Heart left ventricle (tissue), 16 donors: ENCODE results near the gene MIXL1. TPM values are rescaled to one million over a fixed set of nuclear protein-coding genes. Genes with fewer than 3 reads are reported as not detected.
A peak's percentile ranks its signal among the peaks of the same experiment; 100 is the strongest.
"Not testable (repeated sequence)": the region's sequence is repeated elsewhere in the genome, so short reads cannot be mapped to it uniquely, and the experiment has no call there.

Source experiments
- ATAC-seq, 4 donors: fragments of 200-7000 bp; cut with Tn5 transposase; one replicate each; pipeline ENCODE4 v1.9.1; 2020 to 2022; ENCODE audit warnings: moderate library complexity in 4 of 4, mild to moderate bottlenecking in 3 of 4, moderate number of reproducible peaks in 1 of 4
- DNase-seq, 5 donors: peaks; one replicate each; pipeline ENCODE4 v3.0.0-alpha.2; 2020
- H3K27ac ChIP-seq, 12 donors: fragments of 200-600 bp; sonication (generic) in 4 of 12; one replicate each; pipeline versions ENCODE4 v1.5.0 to v1.8.0; 2016 to 2022; ENCODE audit warnings: mild to moderate bottlenecking in 2 of 12
- H3K27me3 ChIP-seq, 9 donors: fragments of 200-600 bp; sonication (generic) in 2 of 9; one replicate each; pipeline versions ENCODE4 v1.5.1 to v1.8.0; 2016 to 2022; ENCODE audit warnings: mild to moderate bottlenecking in 3 of 9
- H3K36me3 ChIP-seq, 9 donors: fragments of 200-600 bp; sonication (generic) in 2 of 9; one replicate each; pipeline versions ENCODE4 v1.5.0 to v1.8.0; 2018 to 2022; ENCODE audit warnings: mild to moderate bottlenecking in 2 of 9
- H3K4me1 ChIP-seq, 12 donors: fragments of 200-600 bp; sonication (generic) in 4 of 12; one replicate each; pipeline versions ENCODE4 v1.5.0 to v1.8.0; 2016 to 2022; ENCODE audit warnings: mild to moderate bottlenecking in 3 of 12
- H3K4me3 ChIP-seq, 12 donors: fragments of 200-600 bp; sonication (generic) in 4 of 12; one replicate each; pipeline versions ENCODE4 v1.5.0 to v1.8.0; 2017 to 2022; ENCODE audit warnings: mild to moderate bottlenecking in 9 of 12, moderate library complexity in 4 of 12
- H3K9me3 ChIP-seq, 12 donors: fragments of 200-600 bp; sonication (generic) in 4 of 12; one replicate each; pipeline versions ENCODE4 v1.5.0 to v1.8.0; 2016 to 2022; ENCODE audit warnings: mild to moderate bottlenecking in 1 of 12
- CTCF ChIP-seq, 12 donors: fragments of 200-600 bp; sonication (generic) in 4 of 12; IDR thresholded peaks; one replicate each; pipeline versions ENCODE4 v1.5.0 to v1.8.0; 2018 to 2022; ENCODE audit warnings: antibody characterized with exemption in 12 of 12, mild to moderate bottlenecking in 5 of 12
- POLR2A ChIP-seq, 2 donors: fragments of 450-650 bp; IDR thresholded peaks; one replicate each; pipeline ENCODE4 v1.6.1; 2017; ENCODE audit warnings: antibody characterized with exemption in 2 of 2, mild to moderate bottlenecking in 2 of 2, moderate library complexity in 2 of 2
- WGBS, 4 donors: extraction: QIAGEN DNeasy Blood & Tissue Kit in 2 of 4; methylation state at CpG; one replicate each; pipeline versions ENCODE4 v1.1.5 to v1.1.7; 2013 to 2018; 5-methylcytosine and 5-hydroxymethylcytosine counted together
- intact Hi-C, 10 donors: fragments of 100-400 bp; cut with DNase I; formaldehyde crosslinking; loops; one replicate each; pipeline versions ENCODE4 v1.11.1 to v1.14.2; 2022
- polyA plus RNA-seq, 2 donors: library from polyadenylated mRNA; stranded (reverse); fragments of 200-250 nt; gene quantifications; one replicate each; pipeline ENCODE4 v1.2.3, GENCODE V29; 2013
- total RNA-seq, 9 donors: library from RNA; depleted of rRNA in 2 of 9; stranded (reverse); fragments of >200 nt in 2 of 9; fragmentation: NEBNext Ultra II Directional in 3 of 9; extraction: Animal tissue kit (Norgen Biotek cat#: 25700) in 3 of 9; gene quantifications; one replicate each; pipeline versions ENCODE4 v1.1.0 to v1.2.4, GENCODE V29; 2016 to 2023
- donor health status: ischemic (EF 13 %, LVEDD 7.1; RV severe dilation, severe dysfunction).
- donor health status: healthy with polysubstance abuse.
- donor health status: DM: no; HTN: yes; CAD: no.
- donor health status: DM: no; HTN: no; CAD: no.
- donor health status: ischemic (EF 25% LVEDD 6.9; RV normal size, moderate dysfunction).
- donor health status: ischemic (EF 25% LVEDD 5.7; RV mildly dilated, moderate dysfunction).
- donor health status: healthy.
- donor health status: DM: yes; HTN: yes; CAD: no.
- donor health status: ischemic (EF 35%, LVEDD 5.7; RV mildly dilated, moderate dysfunction).
- donor health status: nonischemic (EF 11% LVEDD 7.7; RV severe dilation, severe dysfunction).
- donor health status: DM: yes; HTN: yes; CAD: no.
- donor health status: PGD.
- donor health status: ischemic (EF 29% LVEDD 5.4; RV normal size, mild dysfunction).
- donor health status: nonischemic (EF 23%, LVEDD 6.1; RV moderate dilation, normal function).

MIXL1 gene
- total and polyA plus RNA-seq, 11 donors = 0.06 to 0.84 (median 0.32) TPM; not detected in 8

DNA sequence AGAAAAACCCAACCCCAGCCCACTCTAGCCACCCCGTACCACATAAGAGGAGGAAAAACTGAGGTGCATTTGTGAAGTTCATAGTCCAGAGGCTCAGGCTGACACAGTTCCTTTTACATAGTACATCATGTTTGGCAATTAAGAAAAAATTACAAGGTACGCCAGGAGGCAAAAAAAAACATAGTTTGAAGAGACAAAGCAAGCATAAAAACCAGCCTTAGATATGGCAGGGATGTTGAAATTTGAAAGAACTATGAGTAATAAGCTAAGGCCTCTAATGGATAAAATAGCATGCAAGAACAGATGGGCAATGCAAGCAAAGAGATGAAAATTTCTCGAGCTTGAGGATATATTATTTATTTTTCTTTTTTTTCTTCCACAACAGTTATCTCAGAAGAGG, 31.9 kb downstream of the MIXL1 start:
- ATAC-seq (no peak), DNase-seq (no peak)
- 85 to 92% (median 86%) methylated on average over 3 of the region's 3 CpGs for WGBS, 4 donors
- peaks cover 0 to 34% (median 6%) of the 10 kb centered on the region in 9 donors for H3K36me3 ChIP-seq
- H3K4me1 ChIP-seq = no peaks in the 10 kb centered on the region
- intact Hi-C loops = no loop called here
- no peak for TF ChIP-seq POLR2A (IDR thresholded peaks at IDR 0.05)
- no peak for TF ChIP-seq CTCF (IDR thresholded peaks at IDR 0.05)
- no peak overlapping the region for H3K27ac ChIP-seq
- H3K9me3 ChIP-seq = peaks cover 0 to 16% (median 10%) of the 10 kb centered on the region in 12 donors
- no peaks in the 10 kb centered on the region for H3K27me3 ChIP-seq
- no peak overlapping the region for H3K4me3 ChIP-seq

- intact Hi-C loops = no loop called here
- TF ChIP-seq CTCF (IDR thresholded peaks at IDR 0.05) (no peak), POLR2A (IDR thresholded peaks at IDR 0.05) (no peak)
- Histone ChIP-seq H3K4me1 (no peaks in the 10 kb centered on the region), H3K27me3 (no peaks in the 10 kb centered on the region), H3K9me3 (peaks cover 0 to 33% (median 13%) of the 10 kb centered on the region in 12 donors), H3K36me3 (peaks cover 0 to 74% (median 3%) of the 10 kb centered on the region in 9 donors), H3K4me3 (no peak overlapping the region), H3K27ac (no peak overlapping the region)
- 93 to 98% (median 98%) methylated on average over 1 of the region's 1 CpG for WGBS, 4 donors
- ATAC-seq = no peak
- no peak for DNase-seq
Measured at GRCh38 chr1:226261818-226262217, 38.4 kb downstream of the MIXL1 start.

DNA sequence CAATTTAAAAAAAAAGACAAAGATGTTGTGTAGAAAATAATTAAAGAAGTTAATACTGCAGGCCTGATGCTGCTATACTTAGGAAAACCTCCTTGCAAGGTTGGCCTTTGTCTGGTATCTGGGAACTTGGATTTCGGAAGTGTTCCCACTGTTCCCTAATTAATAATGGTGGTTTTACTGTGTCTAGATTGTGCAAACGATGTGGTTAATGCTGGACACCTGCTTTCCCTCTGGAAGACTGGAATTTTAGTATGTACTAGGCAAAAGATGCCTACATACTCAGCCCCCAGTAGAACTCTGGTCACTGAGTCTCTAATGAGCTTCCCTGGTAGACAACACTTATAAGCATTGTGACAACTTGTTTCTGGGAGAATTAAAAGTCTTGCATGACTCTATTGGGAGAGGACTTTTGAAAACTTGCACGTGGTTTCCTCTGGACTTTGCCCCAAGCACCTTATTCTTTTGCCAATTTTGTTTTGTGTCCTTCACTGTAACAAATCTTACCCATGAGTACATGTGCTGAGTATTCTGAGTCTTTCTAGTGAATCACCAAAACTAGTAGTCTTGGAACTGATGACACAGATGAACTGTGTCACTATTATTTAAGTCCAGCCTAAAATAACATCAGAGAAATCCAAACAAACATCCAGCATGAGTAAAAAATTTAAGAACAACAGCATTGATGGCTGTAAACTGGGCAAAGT, 45.1 kb downstream of the MIXL1 start:
- peaks cover 0 to 45% (median 0%) of the 10 kb centered on the region in 9 donors for H3K36me3 ChIP-seq
- no peaks in the 10 kb centered on the region for H3K27me3 ChIP-seq
- 65 to 79% (median 75%) methylated on average over 3 of the region's 3 CpGs for WGBS, 4 donors
- H3K4me1 ChIP-seq = peaks cover 0 to 15% (median 0%) of the 10 kb centered on the region in 12 donors
- TF ChIP-seq CTCF (IDR thresholded peaks at IDR 0.05) (no peak), POLR2A (IDR thresholded peaks at IDR 0.05) (no peak)
- DNase-seq = no peak
- no peaks in the 10 kb centered on the region for H3K9me3 ChIP-seq
- intact Hi-C loops = no loop called here
- peak overlapping the region in 2 of 12 donors; percentile 1 to 13 for H3K27ac ChIP-seq
- no peak overlapping the region for H3K4me3 ChIP-seq
- no peak for ATAC-seq

DNA sequence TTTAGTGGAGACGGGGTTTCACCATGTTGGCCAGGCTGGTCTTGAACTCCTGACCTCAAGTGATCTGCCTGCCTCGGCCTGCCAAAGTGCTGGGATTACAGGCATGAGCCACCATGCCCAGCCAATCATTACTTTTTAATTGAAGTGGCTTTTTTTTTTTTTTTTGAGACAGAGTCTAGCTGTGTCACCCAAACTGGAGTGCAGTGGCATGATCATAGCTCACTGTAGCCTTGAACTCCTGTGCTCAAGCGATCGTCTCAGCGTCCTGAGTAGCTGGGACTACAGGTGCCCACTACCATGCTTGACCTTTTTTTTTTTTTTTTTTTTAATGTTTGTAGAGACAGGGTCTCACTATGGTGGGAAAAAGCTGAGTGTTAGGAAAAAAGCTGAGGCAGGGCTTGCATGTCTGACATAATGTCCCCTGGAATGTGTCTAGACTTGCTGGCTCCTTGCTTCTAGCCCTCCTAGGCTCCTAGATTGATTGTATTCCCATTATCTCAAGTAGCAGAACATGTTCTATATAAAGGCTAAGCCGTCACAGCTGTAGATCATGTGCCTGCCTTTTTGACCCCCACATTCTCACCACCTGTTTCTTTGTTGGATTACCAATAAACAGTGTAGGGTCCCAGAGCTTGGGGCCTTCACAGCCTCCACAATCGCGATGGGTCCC, 48.9 kb downstream of the MIXL1 start:
- H3K27me3 ChIP-seq, H3K9me3 ChIP-seq, H3K4me3 ChIP-seq, DNase-seq, intact Hi-C loops: not testable (repeated sequence)
- 47 to 65% (median 57%) methylated on average over 8 of the region's 8 CpGs for WGBS, 4 donors
- Histone ChIP-seq H3K4me1 (peaks cover 0 to 15% (median 2%) of the 10 kb centered on the region in 12 donors), H3K27ac (peak overlapping the region in 11 of 12 donors; percentile 22 to 81 (median 64)), H3K36me3 (peaks cover 0 to 15% (median 6%) of the 10 kb centered on the region in 9 donors)
- peak; percentile 24 to 65 (median 54) for ATAC-seq
